Stimulated activated CD8-positive, alpha-beta memory T cell treated with anti-CD3 and anti-CD28 coated beads, Interleukin-4, amount 100 ng/mL, for 4 hours (primary cell): Measurements from ENCODE around the gene COL19A1.

Experiments
- DNase-seq, 2 donors: peaks; one replicate each; pipeline ENCODE4 v3.0.0-alpha.2; 2020; ENCODE audit warnings: low read depth in 2 of 2, low spot score in 1 of 2

The COL19A1 gene

GRCh38 chr6:70164556-70164955 lies 298.2 kb downstream of the COL19A1 start:
- DNase-seq, result no peak

- no peak for DNase-seq
These were observed 300.0 kb downstream of the COL19A1 start for GRCh38 chr6:70166088-70166958.

- DNase-seq, result no peak
These were observed 302.5 kb downstream of the COL19A1 start for GRCh38 chr6:70168681-70169377.

- DNase-seq, result no peak
These were observed 304.9 kb downstream of the COL19A1 start for GRCh38 chr6:70171236-70171635.

- DNase-seq, result no peak
These were observed 305.9 kb downstream of the COL19A1 start for GRCh38 chr6:70172252-70172651.

- DNase-seq, result no peak
These were observed 309.4 kb downstream of the COL19A1 start for GRCh38 chr6:70175770-70176169.

- no peak for DNase-seq
These were observed 310.6 kb downstream of the COL19A1 start for GRCh38 chr6:70176842-70177550.

GRCh38 chr6:70180183-70180900 lies 314.0 kb downstream of the COL19A1 start:
- no peak for DNase-seq

GRCh38 chr6:70180901-70181599 lies 314.7 kb downstream of the COL19A1 start:
- no peak for DNase-seq

- DNase-seq, result no peak
These were observed 317.2 kb downstream of the COL19A1 start for GRCh38 chr6:70183538-70183937.

GRCh38 chr6:70184723-70185122 lies 318.4 kb downstream of the COL19A1 start:
- DNase-seq, result no peak

GRCh38 chr6:70186461-70186860 lies 320.1 kb downstream of the COL19A1 start:
- no peak for DNase-seq

GRCh38 chr6:70188202-70188601 lies 321.8 kb downstream of the COL19A1 start:
- no peak for DNase-seq

- no peak for DNase-seq
These were observed 328.1 kb downstream of the COL19A1 start for GRCh38 chr6:70194421-70194820.

- DNase-seq, result no peak
These were observed 330.2 kb downstream of the COL19A1 start for GRCh38 chr6:70196531-70196930.

GRCh38 chr6:70198785-70199184 lies 332.4 kb downstream of the COL19A1 start:
- DNase-seq, result no peak

- DNase-seq, result no peak
These were observed 342.0 kb downstream of the COL19A1 start for GRCh38 chr6:70208235-70208790.

GRCh38 chr6:70210462-70210861 lies 344.1 kb downstream of the COL19A1 start:
- no peak for DNase-seq

- DNase-seq, result no peak
These were observed 349.2 kb downstream of the COL19A1 start for GRCh38 chr6:70215460-70216108.

- no peak for DNase-seq
These were observed 350.4 kb downstream of the COL19A1 start for GRCh38 chr6:70216767-70217166.
